ENCODE data around the gene CCDC34. TPM values are rescaled to one million over a fixed set of nuclear protein-coding genes. Genes with fewer than 3 reads are reported as not detected.

The CCDC34 gene
- total RNA-seq, 4 donors from 2014 or later: 0.24 to 1.3 (median 0.64) TPM

- in situ Hi-C loops (cut with MboI; ENCODE audit: low sequenced_read_pairs in 4 of 4) (loop anchor here in 2 of 4 donors (10.0 to 25.0 kb wide), 2 partner anchors 107 to 555 kb away; no protein-coding TSS in a partner anchor), intact Hi-C loops (cut with DNase I; ENCODE audit: low total_unique reads) (no loop called here)
- no peaks in the 10 kb centered on the region for H3K27me3 ChIP-seq
- no peak for TF ChIP-seq POLR2A (IDR thresholded peaks at IDR 0.05)
- no peak for TF ChIP-seq CTCF (IDR thresholded peaks at IDR 0.05 in 4 of 5, conservative IDR thresholded peaks at IDR 0.05 in 1 of 5)
- no peaks in the 10 kb centered on the region for H3K9me3 ChIP-seq
- H3K27ac ChIP-seq: no peak overlapping the region
- ATAC-seq (no peak), DNase-seq (no peak)
- no peak overlapping the region for H3K4me3 ChIP-seq
- H3K4me1 ChIP-seq: no peaks in the 10 kb centered on the region
- no peaks in the 10 kb centered on the region for H3K36me3 ChIP-seq
Observed at GRCh38 chr11:27291954-27292636, 70.9 kb downstream of the CCDC34 start.

GRCh38 chr11:27291302-27291889 lies 71.6 kb downstream of the CCDC34 start:
- Histone ChIP-seq H3K4me3 (no peak overlapping the region), H3K4me1 (no peaks in the 10 kb centered on the region), H3K9me3 (no peaks in the 10 kb centered on the region), H3K36me3 (no peaks in the 10 kb centered on the region), H3K27ac (no peak overlapping the region), H3K27me3 (no peaks in the 10 kb centered on the region)
- in situ Hi-C loops (cut with MboI; ENCODE audit: low sequenced_read_pairs in 4 of 4) (loop anchor here in 2 of 4 donors (10.0 to 25.0 kb wide), 2 partner anchors 107 to 554 kb away; no protein-coding TSS in a partner anchor), intact Hi-C loops (cut with DNase I; ENCODE audit: low total_unique reads) (no loop called here)
- DNase-seq: no peak
- TF ChIP-seq POLR2A (IDR thresholded peaks at IDR 0.05): no peak
- no peak for TF ChIP-seq CTCF (IDR thresholded peaks at IDR 0.05 in 4 of 5, conservative IDR thresholded peaks at IDR 0.05 in 1 of 5)
- ATAC-seq: no peak

GRCh38 chr11:27290261-27291050 lies 72.6 kb downstream of the CCDC34 start:
- Histone ChIP-seq H3K4me3 (no peak overlapping the region), H3K9me3 (no peaks in the 10 kb centered on the region), H3K27me3 (no peaks in the 10 kb centered on the region), H3K36me3 (no peaks in the 10 kb centered on the region), H3K27ac (no peak overlapping the region), H3K4me1 (no peaks in the 10 kb centered on the region)
- in situ Hi-C loops (cut with MboI; ENCODE audit: low sequenced_read_pairs in 4 of 4): loop anchor here in 2 of 4 donors (10.0 to 25.0 kb wide), 2 partner anchors 106 to 553 kb away; no protein-coding TSS in a partner anchor
- DNase-seq: no peak
- intact Hi-C loops (cut with DNase I; ENCODE audit: low total_unique reads): no loop called here
- no peak for ATAC-seq
- TF ChIP-seq POLR2A (IDR thresholded peaks at IDR 0.05) (no peak), CTCF (IDR thresholded peaks at IDR 0.05 in 4 of 5, conservative IDR thresholded peaks at IDR 0.05 in 1 of 5) (no peak)

Other genes with a start within 250 kb of the CCDC34 start
- gene LGR4, start 109.6 kb upstream of the CCDC34 start, total RNA-seq: 10 to 100 TPM in 3 of 4 donors, 1 to 10 TPM in 1; 5.5 to 37.6 (median 11.8) TPM
- 10 to 100 TPM; 10.6 to 22.8 (median 13.8) TPM for gene LIN7C, start 143.6 kb upstream of the CCDC34 start, total RNA-seq